OCI-LY7 (cell line): ENCODE measurements around the gene FKBP2. TPM values are rescaled to one million over a fixed set of nuclear protein-coding genes. Genes with fewer than 3 reads are reported as not detected.

Experiments used
- BruUV-seq: library from RNA; stranded (reverse); fragments of 400-500 nt; replicated peaks from 2 replicates; lab custom pipeline; 2021; lab: Mats Ljungman, UMichigan
- CTCF ChIA-PET: fragments of 300-600 bp; sonication (Branson Sonifier 250); formaldehyde crosslinking; loops from one replicate; lab custom pipeline; 2022; ENCODE audit warnings: antibody characterized with exemption; ENCODE audit not compliant: unreplicated experiment; lab: Charles Lee
- POLR2A ChIA-PET: fragments of 300-600 bp; sonication (Branson Sonifier 250); formaldehyde crosslinking; loops from one replicate; lab custom pipeline; 2022; ENCODE audit warnings: antibody characterized with exemption; lab: Charles Lee
- DNase-seq: peaks from one replicate; pipeline ENCODE4 v3.0.0-alpha.2; 2015; ENCODE audit warnings: low spot score
- H2AFZ ChIP-seq: fragments of 200-600 bp; sonication (generic), shearing (Covaris generic); 2 replicates; pipeline ENCODE4 v1.6.1; 2014; ENCODE audit warnings: mild to moderate bottlenecking, antibody characterized with exemption, low read length, moderate library complexity
- H3K27ac ChIP-seq: fragments of 200-600 bp; sonication (generic); 2 replicates; pipeline ENCODE4 v1.5.1; 2014; ENCODE audit warnings: mixed run types, low read depth, mild to moderate bottlenecking, moderate library complexity, low read length, inconsistent platforms; ENCODE audit not compliant: poor library complexity, severe bottlenecking
- H3K36me3 ChIP-seq: fragments of 200-600 bp; sonication (generic); 2 replicates; pipeline ENCODE4 v1.6.1; 2014; ENCODE audit warnings: mild to moderate bottlenecking, antibody characterized with exemption, low read length, moderate library complexity, mixed read lengths; ENCODE audit not compliant: insufficient read depth
- H3K4me1 ChIP-seq: fragments of 200-600 bp; sonication (generic); 2 replicates; pipeline ENCODE4 v1.5.1; 2014; ENCODE audit warnings: mild to moderate bottlenecking, low read length; ENCODE audit not compliant: insufficient read depth, poor library complexity, severe bottlenecking
- H3K4me2 ChIP-seq: fragments of 200-600 bp; sonication (generic); 2 replicates; pipeline ENCODE4 v1.6.1; 2014; ENCODE audit warnings: mild to moderate bottlenecking, low read length
- H3K4me3 ChIP-seq: fragments of 200-600 bp; sonication (generic); 2 replicates; pipeline ENCODE4 v1.5.1; 2014; ENCODE audit warnings: mild to moderate bottlenecking, low read depth, low read length; ENCODE audit not compliant: poor library complexity, severe bottlenecking
- H3K79me2 ChIP-seq: fragments of 200-600 bp; sonication (generic); 2 replicates; pipeline ENCODE4 v1.6.1; 2016; ENCODE audit warnings: low read depth, mild to moderate bottlenecking, low read length, moderate library complexity, mixed read lengths; ENCODE audit not compliant: insufficient read depth
- H3K9me2 ChIP-seq: fragments of 200-600 bp; sonication (generic); 2 replicates; pipeline ENCODE4 v1.6.1; 2016; ENCODE audit warnings: mild to moderate bottlenecking, low read length, mixed read lengths; ENCODE audit not compliant: insufficient read depth
- H3K9me3 ChIP-seq: fragments of 200-600 bp; sonication (generic); 2 replicates; pipeline ENCODE4 v1.6.1; 2014; ENCODE audit warnings: mild to moderate bottlenecking, mixed run types, low read length, mixed read lengths
- H4K20me1 ChIP-seq: fragments of 200-600 bp; sonication (generic); 2 replicates; pipeline ENCODE4 v1.6.1; 2014; ENCODE audit warnings: mild to moderate bottlenecking, antibody characterized with exemption, low read length, moderate library complexity, mixed read lengths; ENCODE audit not compliant: insufficient read depth
- CTCF ChIP-seq: fragments of 200-600 bp; sonication (generic); conservative IDR thresholded peaks from 2 replicates; pipeline ENCODE4 v1.5.1; 2014; ENCODE audit warnings: mild to moderate bottlenecking, antibody characterized with exemption, low read length, moderate library complexity, mixed read lengths
- EZH2phosphoT487 ChIP-seq: fragments of 200-600 bp; sonication (generic); IDR thresholded peaks from 2 replicates; pipeline ENCODE4 v1.6.1; 2018; ENCODE audit warnings: low read depth, borderline replicate concordance, mild to moderate bottlenecking, mixed run types, antibody characterized with exemption, low read length, moderate library complexity, mixed read lengths
- intact Hi-C: fragments of 100-400 bp; cut with micrococcal nuclease; formaldehyde crosslinking; loops from one replicate; pipeline ENCODE4 v1.10.0; 2022; ENCODE audit not compliant: unreplicated experiment
- total RNA-seq, 2 experiments: library from RNA; depleted of rRNA in 1 of 2; stranded (reverse); fragments of >200 nt in 1 of 2; shearing (Covaris generic) in 1 of 2; gene quantifications; 2 replicates each; pipeline ENCODE4 v1.2.3, GENCODE V29; 2014 to 2022

Gene FKBP2
- total RNA-seq, 2 experiments from 2014 or later = 45.5 to 57.3 TPM

GRCh38 chr11:64285885-64286800 lies 45.2 kb downstream of the FKBP2 start:
- H3K4me2 ChIP-seq = peak overlapping the region; percentile 97
- H3K36me3 ChIP-seq = peaks cover 5% of the 10 kb centered on the region; the same call in 1 of the 2 replicates
- H3K27ac ChIP-seq = no peak overlapping the region
- peak overlapping the region; percentile 65 for H2AFZ ChIP-seq
- TF ChIP-seq CTCF = peak; percentile 62
- no peak for TF ChIP-seq EZH2phosphoT487
- peak; percentile 48 for DNase-seq
- POLR2A ChIA-PET = no interaction called here
- H4K20me1 ChIP-seq = no peaks in the 10 kb centered on the region
- intact Hi-C loops = loop anchor here (1.0 to 5.0 kb wide), 2 partner anchors 18 to 84 kb away; no protein-coding TSS in a partner anchor
- no peaks in the 10 kb centered on the region for H3K79me2 ChIP-seq
- H3K4me1 ChIP-seq = peaks cover 14% of the 10 kb centered on the region
- no peaks in the 10 kb centered on the region for H3K9me3 ChIP-seq
- no peaks in the 10 kb centered on the region for H3K9me2 ChIP-seq
- CTCF ChIA-PET = interaction anchor here (0.6 kb wide), 1 partner anchor 34 kb away, joined by 4 read pairs; no protein-coding TSS in a partner anchor
- H3K4me3 ChIP-seq = peak overlapping the region; percentile 73
- no TSS peak for BruUV-seq

- no TSS peak for BruUV-seq
Measured at GRCh38 chr11:64286801-64287159, 45.9 kb downstream of the FKBP2 start.

More at GRCh38 chr11:64286801-64287159, 45.9 kb downstream of the FKBP2 start:
- Histone ChIP-seq H3K9me3 (no peaks in the 10 kb centered on the region), H3K79me2 (no peaks in the 10 kb centered on the region), H3K4me3 (no peak overlapping the region), H3K36me3 (peaks cover 5% of the 10 kb centered on the region; the same call in 1 of the 2 replicates), H4K20me1 (no peaks in the 10 kb centered on the region), H3K4me2 (peak overlapping the region; percentile 97), H3K4me1 (peaks cover 14% of the 10 kb centered on the region), H2AFZ (no peak overlapping the region), H3K27ac (no peak overlapping the region), H3K9me2 (no peaks in the 10 kb centered on the region)
- ChIA-PET POLR2A (no interaction called here), CTCF (no interaction called here)
- no peak for TF ChIP-seq EZH2phosphoT487
- no peak for TF ChIP-seq CTCF
- no peak for DNase-seq
- intact Hi-C loops = loop anchor here (5.0 kb wide), 1 partner anchor 84 kb away; no protein-coding TSS in a partner anchor
